ENCODE results near the gene B3GAT2. TPM values are rescaled to one million over a fixed set of nuclear protein-coding genes. Genes with fewer than 3 reads are reported as not detected.

B3GAT2 gene
- total RNA-seq, 2 donors from 2014 or later = not detected

DNA sequence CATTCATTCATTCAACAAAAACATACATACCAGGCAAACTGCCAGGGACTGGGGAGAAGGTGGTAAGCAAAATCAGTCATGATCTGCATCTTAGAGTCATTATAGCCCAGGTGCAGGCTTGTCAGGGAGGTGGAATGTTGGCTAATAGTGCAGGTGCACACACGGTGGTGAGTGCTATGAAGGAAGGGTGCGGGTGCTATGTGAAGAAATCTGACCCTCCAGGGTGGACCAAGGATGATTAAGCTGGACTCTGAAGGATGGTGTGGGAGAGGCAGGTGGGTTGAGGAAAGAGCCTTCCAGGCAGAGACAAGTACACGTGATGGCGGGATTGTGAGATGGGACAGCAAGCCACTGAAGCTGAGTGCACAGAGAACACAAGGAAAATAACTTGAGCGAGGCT, 77.4 kb downstream of the B3GAT2 start:
- Histone ChIP-seq H3K4me1 (no peaks in the 10 kb centered on the region), H3K27me3 (no peaks in the 10 kb centered on the region), H3K4me3 (no peak overlapping the region), H3K27ac (no peak overlapping the region), H3K36me3 (replicated peaks in 1 of 2; ENCODE audit: insufficient read depth in 1 of 2, low read depth in 2 of 2) (no peaks in the 10 kb centered on the region), H3K9me3 (no peaks in the 10 kb centered on the region)
- TF ChIP-seq POLR2A (IDR thresholded peaks at IDR 0.05) = no peak
- TF ChIP-seq, protein P1, sequence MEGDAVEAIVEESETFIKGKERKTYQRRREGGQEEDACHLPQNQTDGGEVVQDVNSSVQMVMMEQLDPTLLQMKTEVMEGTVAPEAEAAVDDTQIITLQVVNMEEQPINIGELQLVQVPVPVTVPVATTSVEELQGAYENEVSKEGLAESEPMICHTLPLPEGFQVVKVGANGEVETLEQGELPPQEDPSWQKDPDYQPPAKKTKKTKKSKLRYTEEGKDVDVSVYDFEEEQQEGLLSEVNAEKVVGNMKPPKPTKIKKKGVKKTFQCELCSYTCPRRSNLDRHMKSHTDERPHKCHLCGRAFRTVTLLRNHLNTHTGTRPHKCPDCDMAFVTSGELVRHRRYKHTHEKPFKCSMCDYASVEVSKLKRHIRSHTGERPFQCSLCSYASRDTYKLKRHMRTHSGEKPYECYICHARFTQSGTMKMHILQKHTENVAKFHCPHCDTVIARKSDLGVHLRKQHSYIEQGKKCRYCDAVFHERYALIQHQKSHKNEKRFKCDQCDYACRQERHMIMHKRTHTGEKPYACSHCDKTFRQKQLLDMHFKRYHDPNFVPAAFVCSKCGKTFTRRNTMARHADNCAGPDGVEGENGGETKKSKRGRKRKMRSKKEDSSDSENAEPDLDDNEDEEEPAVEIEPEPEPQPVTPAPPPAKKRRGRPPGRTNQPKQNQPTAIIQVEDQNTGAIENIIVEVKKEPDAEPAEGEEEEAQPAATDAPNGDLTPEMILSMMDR (IDR thresholded peaks at IDR 0.05) = no peak
- no peak for ATAC-seq
- intact Hi-C loops (cut with DNase I) = no loop called here
- no peak for DNase-seq
- 68 to 72% methylated on average over 5 of the region's 5 CpGs for WGBS, 2 donors

DNA sequence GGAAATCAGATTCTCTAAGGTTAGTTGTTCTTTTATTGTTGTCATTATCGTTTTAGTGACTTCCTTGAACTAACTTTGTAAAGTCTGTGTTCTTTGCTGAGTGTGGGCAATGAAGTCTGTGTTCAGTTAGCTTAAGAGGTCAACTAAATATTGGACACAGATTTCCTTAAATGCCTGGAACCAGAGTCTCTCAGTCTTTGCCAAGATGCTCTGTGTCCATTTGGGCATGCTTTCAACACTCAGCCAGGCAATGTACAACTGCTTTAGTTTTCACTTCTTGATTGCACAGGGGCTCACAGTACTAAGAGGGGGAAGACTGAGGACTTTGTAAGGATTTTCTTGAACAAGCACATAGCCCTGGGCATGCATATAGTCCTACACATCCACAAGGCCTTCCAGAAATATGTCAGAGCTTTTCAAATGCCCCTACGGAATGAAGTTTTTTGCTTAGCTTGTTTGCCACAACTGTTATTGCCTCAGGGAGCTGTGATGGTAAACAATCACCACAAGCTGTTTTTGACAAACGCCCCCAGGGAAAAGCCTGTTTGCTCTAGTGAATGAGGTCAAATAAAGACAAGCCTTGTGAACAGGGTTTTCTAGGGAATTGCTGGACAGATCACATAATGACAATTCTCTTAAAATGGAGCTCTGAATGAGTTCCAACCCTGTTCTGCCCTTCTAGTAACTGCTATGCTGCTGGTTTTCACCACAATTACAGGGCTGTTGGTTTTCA, 82.5 kb downstream of the B3GAT2 start:
- DNase-seq (no peak), ATAC-seq (no peak)
- intact Hi-C loops (cut with DNase I) = no loop called here
- no peaks in the 10 kb centered on the region for H3K4me1 ChIP-seq
- no peaks in the 10 kb centered on the region for H3K27me3 ChIP-seq
- H3K9me3 ChIP-seq = peaks cover 0 to 10% (median 0%) of the 10 kb centered on the region in 3 donors
- H3K4me3 ChIP-seq = no peak overlapping the region
- TF ChIP-seq POLR2A (IDR thresholded peaks at IDR 0.05) = no peak
- TF ChIP-seq, protein P1 (IDR thresholded peaks at IDR 0.05) = no peak
- no peak overlapping the region for H3K27ac ChIP-seq
- H3K36me3 ChIP-seq (replicated peaks in 1 of 2; ENCODE audit: insufficient read depth in 1 of 2, low read depth in 2 of 2) = no peaks in the 10 kb centered on the region
- WGBS, 2 donors = 38 to 40% methylated on average over 3 of the region's 3 CpGs

DNA sequence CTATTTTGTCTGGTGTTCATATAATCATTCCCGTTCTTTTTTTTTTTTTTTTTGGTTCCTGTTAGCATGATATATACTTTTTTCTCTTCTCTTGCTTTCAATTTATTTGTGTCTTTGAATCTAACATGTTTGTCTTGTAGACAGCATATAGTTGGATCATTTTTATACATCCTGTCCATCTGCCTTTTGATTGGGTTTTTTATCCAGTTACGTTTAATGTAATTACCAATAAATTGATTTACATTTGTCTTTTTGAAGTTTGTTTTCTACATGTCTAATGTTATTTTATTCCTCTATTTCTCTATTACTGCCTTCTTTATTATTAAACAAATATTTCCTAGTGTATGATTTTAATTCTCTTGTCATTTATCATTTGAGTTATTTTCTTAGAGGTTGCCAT, 84.4 kb downstream of the B3GAT2 start:
- WGBS, 2 donors = 74 to 93% methylated on average over 2 of the region's 2 CpGs
- Histone ChIP-seq H3K27me3 (no peaks in the 10 kb centered on the region), H3K4me1 (no peaks in the 10 kb centered on the region), H3K9me3 (peaks cover 0 to 10% (median 0%) of the 10 kb centered on the region in 3 donors), H3K4me3 (no peak overlapping the region), H3K36me3 (replicated peaks in 1 of 2; ENCODE audit: insufficient read depth in 1 of 2, low read depth in 2 of 2) (no peaks in the 10 kb centered on the region), H3K27ac (no peak overlapping the region)
- intact Hi-C loops (cut with DNase I) = no loop called here
- DNase-seq (no peak), ATAC-seq (no peak)
- TF ChIP-seq, protein P1 (IDR thresholded peaks at IDR 0.05) = no peak
- no peak for TF ChIP-seq POLR2A (IDR thresholded peaks at IDR 0.05)

DNA sequence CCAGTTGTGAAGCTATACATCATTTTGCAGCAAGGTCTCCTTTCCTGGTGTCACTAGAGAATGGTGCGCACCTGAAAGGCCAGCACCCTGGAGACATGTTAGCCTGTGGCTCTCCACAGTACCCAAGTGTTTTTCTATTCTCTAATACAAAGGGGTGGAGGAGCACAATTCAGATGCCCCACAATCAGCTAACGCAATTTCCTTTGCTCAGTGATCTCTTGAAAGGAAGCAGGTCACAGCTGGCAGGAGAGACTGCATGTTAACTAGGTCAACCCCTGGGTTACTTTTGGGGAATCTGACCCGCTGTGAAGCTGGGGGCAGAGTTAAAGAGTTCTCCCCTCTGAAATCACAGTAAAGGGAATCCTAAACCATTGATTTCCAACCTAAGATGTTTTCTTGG, 92.5 kb downstream of the B3GAT2 start:
- 81 to 89% methylated on average over 3 of the region's 3 CpGs for WGBS, 2 donors
- no peak overlapping the region for H3K27ac ChIP-seq
- intact Hi-C loops (cut with DNase I) = no loop called here

More for the DNA sequence above, 92.5 kb downstream of the B3GAT2 start:
- no peak overlapping the region for H3K4me3 ChIP-seq
- H3K4me1 ChIP-seq = no peaks in the 10 kb centered on the region
- no peaks in the 10 kb centered on the region for H3K9me3 ChIP-seq
- H3K36me3 ChIP-seq (replicated peaks in 1 of 2; ENCODE audit: insufficient read depth in 1 of 2, low read depth in 2 of 2) = peaks cover 0 to 5% of the 10 kb centered on the region in 2 donors
- DNase-seq (no peak), ATAC-seq (no peak)
- TF ChIP-seq, protein P1 (IDR thresholded peaks at IDR 0.05) = no peak
- no peak for TF ChIP-seq POLR2A (IDR thresholded peaks at IDR 0.05)
- no peaks in the 10 kb centered on the region for H3K27me3 ChIP-seq
